Mucosa of descending colon (tissue), 3 donors: ENCODE results near the gene RPTOR. TPM values are rescaled to one million over a fixed set of nuclear protein-coding genes. Genes with fewer than 3 reads are reported as not detected.

Source experiments
- ATAC-seq: fragments of 200-7000 bp; cut with Tn5 transposase; one replicate; pipeline ENCODE4 v1.9.1; 2020; ENCODE audit warnings: mild to moderate bottlenecking, moderate library complexity
- DNase-seq, 3 donors: peaks; one replicate each; pipeline ENCODE4 v3.0.0-alpha.2; 2020
- H3K36me3 ChIP-seq: fragments of 200-600 bp; one replicate; pipeline ENCODE4 v1.8.0; 2021; ENCODE audit warnings: low read depth, mild to moderate bottlenecking
- H3K4me1 ChIP-seq: fragments of 200-600 bp; one replicate; pipeline ENCODE4 v1.8.0; 2021; ENCODE audit warnings: low read depth, mild to moderate bottlenecking
- H3K4me3 ChIP-seq: fragments of 200-600 bp; one replicate; pipeline ENCODE4 v1.8.0; 2021; ENCODE audit warnings: mild to moderate bottlenecking
- H3K9me3 ChIP-seq: fragments of 200-600 bp; one replicate; pipeline ENCODE4 v1.8.0; 2021; ENCODE audit warnings: mild to moderate bottlenecking
- intact Hi-C, 2 donors: fragments of 100-400 bp; cut with DNase I in 1 of 2; cut with micrococcal nuclease in 1 of 2; formaldehyde crosslinking; loops; one replicate each; pipeline versions ENCODE4 v1.11.0 to v1.11.1; 2022; cut with DNase I, micrococcal nuclease
- total RNA-seq, 3 donors: library from RNA; stranded (reverse); fragmentation: NEBNext Ultra II Directional in 2 of 3; extraction: Animal tissue kit (Norgen Biotek cat#: 25700) in 2 of 3; gene quantifications; one replicate each; pipeline versions ENCODE4 v1.2.1 to v1.2.4, GENCODE V29; 2021 to 2023
- TF ChIP-seq, protein P1 (sequence below): fragments of 200-600 bp; IDR thresholded peaks from one replicate; pipeline ENCODE4 v1.8.0; 2022; ENCODE audit warnings: antibody characterized with exemption, mild to moderate bottlenecking
- donor health status: DM: no; HTN: no; CAD: no; lungs with moderate emphysema.
- donor health status: DM: no; HTN: no; CAD: no.
- donor health status: DM: no; HTN: yes; CAD: no.

RPTOR gene
- total RNA-seq, 3 donors from 2014 or later: 30.5 to 44.4 (median 37.2) TPM

DNA sequence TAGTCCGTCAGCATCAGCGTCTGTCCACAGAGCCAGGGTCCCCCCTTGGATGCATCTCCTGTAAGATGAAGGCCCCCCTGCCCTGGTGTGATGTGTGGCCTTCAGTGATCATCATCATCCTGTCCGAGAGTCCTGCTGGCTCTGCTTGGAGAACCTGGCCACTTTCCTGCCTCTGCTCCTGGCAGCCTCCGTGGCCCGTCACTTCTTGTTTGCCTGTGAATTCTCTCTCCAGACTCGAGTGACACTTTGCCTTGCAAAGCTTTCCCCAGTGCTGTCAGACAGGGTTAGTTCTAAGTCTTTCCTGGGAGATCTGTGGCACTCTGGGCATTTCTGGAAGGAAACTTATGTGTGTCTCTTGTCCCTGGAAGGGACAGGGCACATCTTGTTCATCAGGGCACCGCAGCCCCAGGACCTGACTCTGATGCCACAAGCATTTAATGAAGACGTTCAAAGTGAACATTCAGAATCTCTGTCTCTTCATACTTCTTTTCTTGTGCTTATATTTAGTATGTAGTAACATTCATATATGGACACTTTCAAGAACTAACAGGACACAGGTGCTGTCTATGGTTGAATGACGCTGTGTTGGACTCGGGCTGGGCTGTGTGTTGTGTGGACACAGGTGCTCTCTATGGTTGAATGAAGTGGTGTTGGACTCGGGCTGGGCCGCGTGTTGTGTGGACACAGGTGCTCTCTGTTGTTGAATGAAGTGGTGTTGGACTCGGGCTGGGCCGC is 68.5 kb downstream of the RPTOR start:
- Histone ChIP-seq H3K4me1 (no peaks in the 10 kb centered on the region), H3K36me3 (no peaks in the 10 kb centered on the region), H3K9me3 (no peaks in the 10 kb centered on the region), H3K4me3 (no peak overlapping the region)
- TF ChIP-seq, protein P1, sequence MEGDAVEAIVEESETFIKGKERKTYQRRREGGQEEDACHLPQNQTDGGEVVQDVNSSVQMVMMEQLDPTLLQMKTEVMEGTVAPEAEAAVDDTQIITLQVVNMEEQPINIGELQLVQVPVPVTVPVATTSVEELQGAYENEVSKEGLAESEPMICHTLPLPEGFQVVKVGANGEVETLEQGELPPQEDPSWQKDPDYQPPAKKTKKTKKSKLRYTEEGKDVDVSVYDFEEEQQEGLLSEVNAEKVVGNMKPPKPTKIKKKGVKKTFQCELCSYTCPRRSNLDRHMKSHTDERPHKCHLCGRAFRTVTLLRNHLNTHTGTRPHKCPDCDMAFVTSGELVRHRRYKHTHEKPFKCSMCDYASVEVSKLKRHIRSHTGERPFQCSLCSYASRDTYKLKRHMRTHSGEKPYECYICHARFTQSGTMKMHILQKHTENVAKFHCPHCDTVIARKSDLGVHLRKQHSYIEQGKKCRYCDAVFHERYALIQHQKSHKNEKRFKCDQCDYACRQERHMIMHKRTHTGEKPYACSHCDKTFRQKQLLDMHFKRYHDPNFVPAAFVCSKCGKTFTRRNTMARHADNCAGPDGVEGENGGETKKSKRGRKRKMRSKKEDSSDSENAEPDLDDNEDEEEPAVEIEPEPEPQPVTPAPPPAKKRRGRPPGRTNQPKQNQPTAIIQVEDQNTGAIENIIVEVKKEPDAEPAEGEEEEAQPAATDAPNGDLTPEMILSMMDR: no peak
- ATAC-seq: no peak
- intact Hi-C loops: no loop called here
- DNase-seq: no peak

DNA sequence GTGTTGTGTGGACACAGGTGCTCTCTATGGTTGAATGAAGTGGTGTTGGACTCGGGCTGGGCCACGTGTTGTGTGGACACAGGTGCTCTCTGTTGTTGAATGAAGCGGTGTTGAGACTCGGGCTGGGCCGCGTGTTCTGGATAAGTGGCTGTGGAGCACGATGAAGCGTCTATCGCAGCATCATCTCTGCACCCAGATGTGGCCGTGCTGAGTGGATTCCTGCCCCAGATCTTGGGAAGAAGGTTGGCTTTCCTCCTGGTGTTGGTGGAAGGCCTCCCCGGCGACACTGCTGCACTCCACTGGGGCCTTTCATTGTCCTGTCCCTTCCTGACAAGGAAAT is 69.1 kb downstream of the RPTOR start:
- Histone ChIP-seq H3K9me3 (no peaks in the 10 kb centered on the region), H3K4me3 (no peak overlapping the region), H3K36me3 (no peaks in the 10 kb centered on the region), H3K4me1 (no peaks in the 10 kb centered on the region)
- TF ChIP-seq, protein P1: no peak
- intact Hi-C loops: no loop called here
- DNase-seq (no peak), ATAC-seq (no peak)

DNA sequence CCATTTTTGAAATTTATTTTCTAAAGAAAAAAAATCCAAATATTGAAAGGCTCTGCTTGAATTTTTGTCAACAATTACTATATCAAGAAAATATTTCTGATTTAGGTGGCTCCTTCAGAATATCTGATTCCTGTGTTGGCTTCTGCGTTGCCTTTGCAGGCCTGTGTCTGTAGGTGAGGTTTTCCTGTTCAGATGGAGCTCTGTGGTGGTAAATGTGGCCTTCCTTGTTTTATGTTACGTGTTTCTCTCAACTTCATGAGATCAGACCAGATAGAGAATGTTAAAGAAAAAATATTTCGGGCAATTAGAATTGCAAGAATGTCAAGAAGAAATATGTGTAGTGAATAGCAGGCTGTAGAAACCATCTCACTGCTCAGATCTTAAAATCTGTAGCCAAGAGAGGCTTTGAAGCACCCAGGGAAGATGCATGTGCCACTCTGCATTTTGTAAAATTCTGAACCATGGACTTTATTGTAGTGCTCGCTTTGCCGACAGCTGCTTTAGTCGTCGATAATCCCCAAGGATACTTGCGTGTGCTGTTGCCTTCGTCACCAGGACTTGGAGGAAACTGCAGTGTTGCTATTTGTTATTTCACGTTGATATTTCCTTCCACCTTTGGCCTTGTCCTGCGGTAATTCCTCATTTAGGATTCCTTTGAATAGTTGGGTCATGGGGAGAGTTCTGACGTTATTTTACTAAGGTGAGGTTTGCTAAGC is 69.9 kb downstream of the RPTOR start:
- no peaks in the 10 kb centered on the region for H3K9me3 ChIP-seq
- intact Hi-C loops: no loop called here
- TF ChIP-seq, protein P1: no peak
- H3K36me3 ChIP-seq: no peaks in the 10 kb centered on the region
- DNase-seq (no peak), ATAC-seq (no peak)
- no peaks in the 10 kb centered on the region for H3K4me1 ChIP-seq
- H3K4me3 ChIP-seq: no peak overlapping the region

DNA sequence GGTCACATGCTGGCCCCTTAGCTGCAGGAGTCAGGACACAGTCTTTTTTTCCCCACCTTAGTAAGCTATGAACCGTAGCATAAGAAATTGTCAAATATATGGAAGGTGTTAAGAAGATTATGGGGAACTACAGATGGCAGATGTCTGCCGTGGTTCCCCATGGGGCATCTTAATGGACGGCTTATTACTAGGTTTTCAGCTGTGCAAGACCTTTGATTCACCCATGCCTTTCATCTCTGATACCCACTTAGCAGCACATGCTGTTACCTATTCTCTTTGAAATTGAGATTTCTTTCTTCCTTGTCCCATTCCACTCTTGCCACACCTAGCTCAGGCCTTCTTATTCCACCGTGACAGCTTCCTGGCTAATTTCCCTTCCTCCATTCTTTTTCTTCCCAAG is 70.7 kb downstream of the RPTOR start:
- ATAC-seq (no peak), DNase-seq (no peak)
- TF ChIP-seq, protein P1: no peak
- H3K9me3 ChIP-seq: no peaks in the 10 kb centered on the region
- no peaks in the 10 kb centered on the region for H3K36me3 ChIP-seq
- no peaks in the 10 kb centered on the region for H3K4me1 ChIP-seq
- H3K4me3 ChIP-seq: no peak overlapping the region
- intact Hi-C loops: no loop called here

DNA sequence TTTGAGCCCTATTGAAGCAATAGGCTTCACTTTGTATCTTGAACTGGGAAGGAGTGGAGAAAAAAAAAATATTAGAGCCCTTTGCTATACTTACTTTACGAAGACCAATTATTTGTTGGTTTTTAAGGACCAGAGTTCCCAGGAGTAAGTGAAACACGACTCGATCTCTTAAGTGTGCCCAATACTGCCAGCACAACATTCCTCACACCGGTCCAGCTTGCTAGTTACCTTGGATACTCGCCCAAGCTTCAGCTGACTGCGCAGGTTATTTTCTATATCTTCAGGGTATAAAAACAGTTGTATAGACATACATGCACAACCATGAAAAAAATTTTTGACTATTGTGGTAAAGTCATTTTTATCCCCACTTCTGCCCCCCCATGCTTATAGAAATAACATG is 72.1 kb downstream of the RPTOR start:
- TF ChIP-seq, protein P1: no peak
- DNase-seq (no peak), ATAC-seq (no peak)
- H3K36me3 ChIP-seq: no peaks in the 10 kb centered on the region
- no peaks in the 10 kb centered on the region for H3K9me3 ChIP-seq
- H3K4me1 ChIP-seq: no peaks in the 10 kb centered on the region
- intact Hi-C loops: no loop called here
- H3K4me3 ChIP-seq: no peak overlapping the region
